Activated T-helper 9 cell treated with anti-CD3 and anti-CD28 coated beads, Interleukin-2, amount 50 U/mL, for 16 hours (primary cell): ENCODE results near the gene MPDZ.

Experiments used
- DNase-seq: peaks from one replicate; pipeline ENCODE4 v3.0.0-alpha.2; 2020; ENCODE audit warnings: low read depth

The MPDZ gene

DNA sequence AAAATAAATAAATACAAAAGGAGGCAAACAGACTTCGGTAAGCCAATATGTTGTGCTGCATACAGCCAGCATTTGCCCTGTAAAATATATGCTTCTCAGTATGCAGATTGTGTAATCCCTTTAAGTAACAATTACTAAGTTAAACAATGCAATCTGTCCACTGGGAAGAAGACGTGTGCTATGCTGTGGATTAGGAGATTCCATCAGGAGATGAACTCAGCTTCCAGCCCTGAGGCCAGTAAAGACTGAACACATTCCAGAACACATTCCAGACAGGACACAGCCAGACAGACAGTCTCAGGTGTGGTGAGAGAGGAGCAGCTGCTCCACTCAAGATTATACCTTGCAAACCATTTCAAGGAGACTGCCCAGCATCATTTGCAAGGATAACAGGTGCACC is 97.8 kb downstream of the MPDZ start:
- DNase-seq: no peak

DNA sequence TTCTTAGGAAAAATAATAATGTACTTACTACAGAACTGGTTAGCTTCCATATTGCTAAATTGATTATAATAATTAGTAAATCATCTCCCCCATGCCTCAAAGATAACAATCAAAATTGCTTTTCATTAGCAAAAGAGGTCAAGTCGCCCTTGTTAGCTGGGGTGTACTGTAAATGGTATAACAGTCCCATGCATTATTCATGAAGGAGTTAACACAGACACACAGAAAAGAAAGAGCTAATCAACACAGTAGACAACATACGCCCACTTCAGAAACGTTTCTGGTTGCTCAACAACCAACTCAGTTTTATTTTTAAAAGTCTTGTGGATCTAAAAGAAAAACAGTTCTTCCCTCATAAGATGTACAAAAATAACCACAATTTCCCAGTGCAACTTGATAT is 100.2 kb downstream of the MPDZ start:
- DNase-seq: no peak

DNA sequence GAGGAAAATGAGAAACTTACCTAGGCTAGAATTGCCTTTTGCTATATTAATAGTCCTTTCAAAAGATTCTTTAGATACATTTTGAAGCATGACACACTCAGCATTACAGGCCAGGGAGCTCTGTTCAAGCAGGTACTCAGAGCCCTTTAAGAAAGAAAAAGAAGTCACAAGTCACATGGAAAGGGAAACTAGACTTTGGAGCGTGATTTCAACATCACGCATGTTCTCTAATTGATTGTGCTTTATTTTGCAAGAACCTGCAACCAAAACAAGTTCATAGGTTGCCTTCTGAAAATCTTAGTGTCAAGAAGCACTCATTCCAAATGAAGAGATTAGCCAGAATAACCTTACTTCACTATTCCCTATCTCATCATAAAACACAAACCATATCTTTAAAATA is 103.8 kb downstream of the MPDZ start:
- no peak for DNase-seq

DNA sequence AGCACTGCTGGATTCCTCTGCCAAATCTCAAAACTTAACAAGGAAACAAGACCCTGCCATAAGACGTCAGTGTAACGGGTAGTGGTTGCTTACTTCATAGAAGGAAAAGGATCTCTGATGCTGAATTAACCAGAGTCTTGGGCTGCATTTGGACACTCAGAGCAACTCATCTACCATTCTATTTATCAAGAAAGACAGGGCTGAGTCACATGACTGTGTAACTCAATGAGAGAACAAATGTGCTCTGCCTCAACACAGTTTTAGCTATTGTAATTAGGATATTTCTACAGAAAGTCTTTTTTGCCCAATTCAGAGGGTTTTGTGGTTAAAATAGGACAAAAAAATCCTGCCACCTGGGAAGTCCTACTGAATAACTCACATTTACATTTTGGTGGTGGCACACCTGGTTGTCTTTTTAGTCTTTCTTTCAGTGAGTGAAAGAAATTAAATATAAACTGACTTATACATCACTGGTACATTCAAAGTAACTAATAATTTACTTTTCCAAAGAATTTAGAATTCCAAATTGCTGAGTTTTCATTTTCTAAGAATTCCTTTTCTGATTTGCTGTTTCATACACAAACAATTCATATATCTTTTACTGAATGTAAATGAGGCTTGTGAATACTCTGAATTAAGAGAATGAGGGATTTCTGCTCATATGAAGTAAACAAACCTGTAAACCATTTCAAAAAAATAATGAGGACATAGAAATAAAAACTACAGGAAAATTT is 104.4 kb downstream of the MPDZ start:
- DNase-seq: no peak

DNA sequence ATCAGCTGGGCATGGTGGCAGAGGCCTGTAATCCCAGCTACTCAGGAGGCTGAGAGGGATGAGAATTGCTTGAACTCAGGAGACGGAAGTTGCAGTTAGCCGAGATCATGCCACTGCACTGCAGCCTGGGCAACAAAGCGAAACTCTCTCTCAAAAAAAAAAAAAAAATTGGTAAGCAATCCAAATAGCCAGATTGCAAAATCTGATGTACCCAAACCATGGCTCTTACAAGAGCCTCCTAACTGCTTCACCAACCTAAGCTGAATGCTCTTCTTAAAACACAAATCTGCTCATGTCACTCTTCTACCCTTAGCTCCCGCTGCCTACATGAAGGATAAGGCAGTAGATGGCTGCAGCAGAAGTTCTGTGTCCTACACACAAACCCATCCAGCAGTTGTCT is 105.9 kb downstream of the MPDZ start:
- no peak for DNase-seq

DNA sequence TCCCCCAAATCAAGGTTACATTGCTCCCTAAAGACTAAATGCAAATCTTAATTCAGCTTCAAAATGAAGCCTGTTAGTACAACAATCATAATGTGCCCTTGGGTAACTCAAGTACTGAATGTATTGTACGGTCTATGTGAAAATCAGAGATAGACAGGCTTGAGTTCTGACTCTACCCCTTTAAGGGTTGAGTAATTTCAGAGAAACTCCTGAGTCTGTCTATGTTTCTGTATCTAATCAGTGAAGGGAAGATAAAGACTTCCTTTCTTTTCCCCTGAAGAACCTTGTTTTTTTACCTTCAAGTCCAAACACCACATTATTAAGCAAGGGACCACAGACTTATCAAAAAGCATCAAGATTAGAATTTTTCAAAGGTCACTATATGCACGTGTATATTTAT is 108.2 kb downstream of the MPDZ start:
- DNase-seq: no peak

DNA sequence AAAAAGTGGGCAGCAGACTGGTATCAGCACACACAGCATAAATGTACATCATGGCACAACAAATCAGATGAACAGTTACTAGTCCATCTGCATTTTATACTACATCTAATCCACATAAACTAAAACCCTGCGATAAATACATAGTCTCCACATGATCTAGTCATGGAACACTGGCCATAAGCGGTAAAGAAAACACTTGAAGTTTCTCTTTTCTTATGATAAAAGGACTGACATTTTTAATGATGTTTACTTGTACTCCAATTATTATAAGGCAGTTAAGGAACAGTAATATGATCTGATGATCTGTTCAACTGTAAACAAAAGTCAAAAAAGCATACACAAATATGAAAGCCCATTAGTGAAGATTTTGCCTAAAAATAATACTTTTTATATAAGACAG is 112.5 kb downstream of the MPDZ start:
- DNase-seq: no peak

DNA sequence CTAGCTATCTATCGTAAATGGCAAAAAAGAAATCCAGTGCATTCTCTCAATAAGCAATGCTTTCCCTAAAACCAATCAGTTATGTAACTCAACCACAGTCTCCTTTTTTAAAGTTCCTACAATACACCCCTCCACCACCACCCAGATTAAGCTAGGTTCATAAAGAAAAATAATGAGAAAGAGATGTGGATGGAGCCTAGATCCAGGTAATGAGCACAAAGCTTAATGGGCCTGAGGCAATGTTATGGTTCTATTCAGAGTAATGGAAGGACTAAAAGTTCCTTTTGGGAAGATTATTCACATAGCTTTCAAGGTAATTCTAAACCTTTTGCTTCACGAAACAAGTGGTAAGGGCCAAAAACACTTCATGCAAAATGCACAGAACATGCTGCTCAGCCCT is 113.5 kb downstream of the MPDZ start:
- no peak for DNase-seq

DNA sequence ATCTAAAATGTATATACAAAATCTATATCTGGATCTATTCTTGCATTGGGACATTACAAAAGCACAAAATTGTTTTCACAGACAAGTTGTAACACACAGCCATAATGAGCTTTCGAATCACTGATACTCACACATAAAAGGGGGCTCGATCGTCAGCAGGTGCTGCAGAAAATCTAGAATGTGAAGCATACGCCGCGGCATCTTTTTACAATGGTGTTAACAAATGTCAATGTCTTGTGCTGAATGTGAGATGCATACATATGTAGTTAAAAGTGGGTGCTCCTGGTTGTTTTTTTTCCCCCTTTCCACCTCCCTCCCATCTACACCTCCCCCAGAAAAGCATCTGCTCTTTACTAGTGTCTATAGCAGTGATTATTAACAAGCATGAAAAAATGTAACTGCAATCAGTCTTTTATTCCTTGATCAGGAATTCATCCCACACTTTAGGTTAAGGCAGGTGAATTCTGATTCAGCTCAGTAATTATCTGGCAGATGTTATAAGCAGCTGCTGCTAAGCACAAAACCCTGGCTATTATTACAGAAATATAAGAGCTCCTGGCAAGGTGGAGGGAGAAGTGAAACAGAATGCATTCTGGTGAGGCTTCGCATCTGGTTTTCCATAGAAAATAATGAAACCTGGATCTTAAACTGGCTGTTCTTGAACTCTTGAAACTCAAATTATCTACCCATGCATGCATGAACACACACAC is 114.1 kb downstream of the MPDZ start:
- no peak for DNase-seq

DNA sequence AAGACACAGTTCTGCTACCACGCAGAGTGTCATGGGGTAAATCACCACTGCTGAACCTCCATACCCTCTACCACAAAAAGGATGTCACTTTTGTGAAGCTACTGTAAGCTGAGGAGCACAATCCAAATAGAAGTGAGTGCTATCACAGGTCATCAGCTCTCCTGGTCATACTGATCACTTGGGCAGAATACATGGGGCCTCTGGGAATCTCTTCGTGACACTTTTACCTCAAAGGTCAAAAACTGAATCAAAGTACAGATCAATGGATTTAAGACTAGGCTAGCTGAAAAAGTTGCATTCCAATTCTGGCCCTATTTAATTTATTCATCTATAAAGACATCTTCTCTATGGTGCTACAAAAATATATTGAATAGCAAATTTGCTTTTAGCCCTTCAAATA is 115.5 kb downstream of the MPDZ start:
- DNase-seq: no peak

DNA sequence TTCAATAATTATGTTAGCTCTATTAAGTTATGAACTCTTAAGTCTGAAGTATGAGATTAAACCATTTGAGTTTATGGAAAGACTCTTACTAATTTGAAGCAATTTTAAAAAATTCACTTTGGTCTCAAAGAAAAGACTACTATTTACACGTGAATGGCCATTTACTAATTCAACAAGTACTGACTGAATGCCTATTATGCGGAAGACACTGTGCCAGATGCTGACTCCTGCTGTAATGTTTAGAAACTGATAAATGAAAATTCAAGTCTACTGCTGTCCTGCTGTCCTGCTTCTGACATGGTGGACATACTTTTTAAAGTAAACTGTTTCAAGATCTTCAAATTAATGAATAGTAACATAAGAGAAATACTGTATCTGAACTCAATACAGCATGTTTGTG is 116.2 kb downstream of the MPDZ start:
- no peak for DNase-seq

DNA sequence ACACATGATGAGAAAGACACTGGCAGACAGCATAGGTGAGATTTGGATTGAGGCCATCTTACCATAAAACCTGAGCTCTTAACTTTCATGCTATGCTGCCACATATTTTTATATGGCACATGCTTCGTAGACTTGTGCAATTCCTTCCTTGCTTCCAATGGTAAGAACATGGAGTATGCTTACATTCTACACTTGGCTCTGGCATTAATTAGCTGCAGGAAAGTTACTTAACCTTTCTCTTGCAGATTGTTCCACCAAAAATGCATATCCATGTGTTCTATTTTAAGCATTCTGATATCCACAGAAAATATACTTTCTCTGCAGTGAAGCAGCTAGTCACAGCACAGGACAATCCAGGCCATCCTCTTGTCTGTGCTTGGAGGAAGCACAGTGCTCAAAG is 119.4 kb downstream of the MPDZ start:
- no peak for DNase-seq

DNA sequence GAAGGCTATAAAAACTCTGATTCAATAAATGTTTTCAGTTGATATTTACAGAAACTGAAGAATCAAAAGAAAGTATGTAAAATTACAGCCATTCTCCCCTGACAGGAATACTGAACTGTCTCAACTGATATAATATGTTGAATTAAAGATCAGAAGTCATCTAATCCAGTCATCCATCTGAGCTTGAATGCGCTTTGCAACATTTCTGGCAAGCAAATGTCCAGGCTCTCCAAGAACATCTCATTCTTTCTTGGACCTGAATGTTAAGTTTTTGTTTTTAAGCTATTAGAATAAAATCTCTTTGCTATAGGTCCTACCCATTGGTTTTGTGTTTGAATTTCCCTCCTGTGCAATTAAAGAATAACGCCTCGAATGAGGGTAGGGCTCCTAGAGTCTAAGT is 120.5 kb downstream of the MPDZ start:
- no peak for DNase-seq

DNA sequence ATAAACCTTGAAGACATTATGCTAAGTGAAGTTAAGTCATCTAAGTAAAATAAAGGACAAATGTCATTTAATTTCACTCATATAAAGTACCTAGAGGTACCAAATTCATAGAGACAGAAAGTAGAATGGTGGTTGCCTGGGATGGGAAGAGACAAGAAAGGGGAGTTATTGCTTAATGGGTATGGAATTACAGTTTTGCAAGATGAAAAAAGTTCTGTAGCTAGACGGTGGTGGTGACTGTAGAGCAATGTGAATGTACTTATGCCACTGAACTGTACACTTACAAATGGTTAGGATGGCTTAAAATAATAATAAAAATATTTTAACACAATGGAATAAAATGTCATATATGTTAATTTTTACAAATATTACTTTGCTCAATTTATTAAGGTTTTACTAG is 128.0 kb downstream of the MPDZ start:
- no peak for DNase-seq

DNA sequence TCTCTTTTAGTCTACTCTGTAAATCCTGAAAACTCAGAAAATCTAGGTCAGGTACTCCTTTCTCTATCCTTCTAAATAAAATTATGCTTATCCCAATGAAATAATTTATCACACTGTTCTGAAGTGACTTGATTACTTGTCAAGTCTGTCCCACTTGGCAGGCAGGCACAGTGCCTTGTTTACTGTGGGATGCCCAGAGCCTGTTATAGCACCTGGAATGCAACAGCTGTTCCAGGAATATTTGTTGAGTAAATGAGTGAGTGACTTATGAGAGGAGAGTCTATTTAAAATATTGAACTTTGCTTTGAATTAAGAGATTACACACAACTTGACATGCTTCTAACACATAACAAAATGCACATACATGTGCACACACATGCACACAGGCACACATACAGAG is 130.0 kb downstream of the MPDZ start:
- DNase-seq: no peak

DNA sequence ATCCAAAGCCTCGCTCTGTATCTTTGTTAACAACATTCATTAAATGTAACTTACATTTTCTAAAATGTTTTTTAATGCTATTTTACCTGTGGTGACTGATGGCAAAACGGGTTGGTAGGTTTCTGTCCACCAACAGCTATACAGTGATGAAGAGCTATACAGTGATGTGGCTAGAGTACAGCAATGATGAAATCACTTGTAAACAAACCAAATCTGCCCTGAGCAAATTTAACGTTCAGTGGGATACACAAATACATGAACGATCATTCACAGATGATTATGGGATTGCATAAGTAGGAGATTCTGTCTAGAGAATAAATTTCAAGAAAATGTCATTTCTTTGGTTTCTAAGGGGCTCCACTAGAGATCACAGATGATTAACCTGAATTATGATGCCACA is 132.7 kb downstream of the MPDZ start:
- DNase-seq: no peak

DNA sequence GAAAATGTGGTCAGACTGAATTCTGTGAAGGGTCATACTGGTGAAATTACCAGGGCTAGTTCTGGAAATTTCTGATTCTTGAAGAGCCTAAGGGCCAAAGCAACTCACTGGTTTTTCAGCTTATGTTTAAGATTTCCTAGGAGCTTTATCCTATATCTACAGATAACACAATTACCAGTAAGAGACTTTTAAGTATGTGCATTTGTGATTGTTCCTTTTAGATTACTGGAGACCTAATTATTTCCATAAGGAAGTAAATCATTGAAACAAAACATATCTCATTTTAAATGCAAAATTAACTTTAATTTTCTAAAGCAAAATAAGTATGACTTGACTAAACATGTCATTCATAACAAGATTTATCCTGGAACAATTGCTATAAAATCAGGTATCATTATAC is 134.2 kb downstream of the MPDZ start:
- no peak for DNase-seq

DNA sequence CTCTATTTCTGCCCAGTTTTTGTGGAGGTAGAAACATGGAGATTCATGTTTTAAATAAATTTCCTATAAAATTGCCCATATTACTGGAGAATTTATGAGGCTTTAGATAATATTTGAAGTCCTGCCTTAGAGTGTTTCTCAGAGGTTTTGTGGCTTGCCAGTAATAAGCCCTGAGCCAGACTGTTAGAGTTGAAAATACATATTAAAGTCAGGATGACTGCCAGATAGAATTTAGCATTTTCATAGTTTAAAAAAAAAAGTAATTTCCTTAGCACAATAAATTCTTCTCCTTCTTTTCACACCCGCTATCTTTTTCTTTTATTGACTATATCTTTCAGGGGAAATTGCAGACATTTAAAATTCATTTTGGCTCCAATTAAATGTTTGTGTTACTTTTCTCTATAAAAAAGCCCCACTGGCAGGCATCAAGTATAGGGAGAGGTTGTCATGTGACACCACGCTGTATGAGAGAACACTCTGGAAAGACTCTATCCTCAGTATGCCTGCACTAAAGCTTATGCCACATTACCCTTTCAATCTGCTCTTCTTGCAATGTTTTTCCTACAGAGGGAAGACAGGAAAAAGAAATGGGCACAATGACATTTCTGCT is 135.2 kb downstream of the MPDZ start:
- no peak for DNase-seq

DNA sequence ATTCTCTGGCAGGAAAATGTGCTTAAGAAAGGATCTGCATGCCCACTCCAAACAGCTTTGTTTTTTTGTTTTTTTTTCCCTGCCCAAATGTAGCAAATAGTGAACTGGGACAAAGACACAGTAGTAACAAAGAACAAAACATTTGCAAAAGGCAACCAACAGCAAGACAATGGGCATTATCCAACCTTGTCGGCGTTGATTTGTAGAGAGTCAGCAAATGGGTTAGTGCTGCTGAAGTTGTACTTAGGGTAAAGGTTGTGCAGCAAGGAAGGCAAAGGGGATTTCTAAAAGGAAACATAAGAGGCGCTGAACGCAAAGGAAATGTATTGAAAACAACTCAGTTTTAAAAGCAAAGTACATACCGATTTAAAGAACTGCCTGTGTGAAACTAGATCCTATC is 136.2 kb downstream of the MPDZ start:
- no peak for DNase-seq

DNA sequence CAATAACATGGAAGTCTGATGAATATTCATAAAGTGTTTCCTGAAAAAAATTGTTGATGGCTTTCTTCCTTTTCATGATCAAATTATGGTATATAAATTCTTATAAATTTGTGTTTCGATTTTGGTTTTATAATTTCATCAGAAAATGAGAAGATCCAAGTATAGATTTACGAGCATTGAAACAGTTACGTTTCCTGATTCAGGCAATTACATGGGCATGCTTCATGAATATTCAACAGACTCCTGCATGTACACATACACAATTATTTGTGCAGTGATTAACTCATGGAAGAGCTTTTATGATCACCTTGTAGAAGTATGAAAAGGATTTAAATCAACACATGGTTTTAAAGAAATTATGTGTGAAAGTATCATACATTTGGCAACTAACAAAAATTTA is 136.7 kb downstream of the MPDZ start:
- DNase-seq: no peak

DNA sequence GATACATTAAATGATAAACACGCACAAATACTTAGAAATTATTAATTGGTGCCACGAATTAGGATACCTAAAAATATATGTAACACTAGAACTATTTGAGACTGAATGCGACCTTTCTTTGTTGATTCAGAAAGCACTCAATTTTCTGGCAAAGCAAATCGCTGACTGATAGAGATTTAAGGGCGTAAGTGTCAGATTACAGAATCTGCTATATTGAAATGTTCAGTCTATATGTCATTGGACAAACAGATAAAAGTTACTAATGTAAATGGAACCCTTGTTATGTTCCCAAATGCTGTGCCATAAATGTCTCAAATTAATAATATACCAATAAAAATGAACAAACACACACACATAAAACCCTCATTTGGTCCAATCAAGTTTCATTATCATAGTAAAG is 137.9 kb downstream of the MPDZ start:
- no peak for DNase-seq

DNA sequence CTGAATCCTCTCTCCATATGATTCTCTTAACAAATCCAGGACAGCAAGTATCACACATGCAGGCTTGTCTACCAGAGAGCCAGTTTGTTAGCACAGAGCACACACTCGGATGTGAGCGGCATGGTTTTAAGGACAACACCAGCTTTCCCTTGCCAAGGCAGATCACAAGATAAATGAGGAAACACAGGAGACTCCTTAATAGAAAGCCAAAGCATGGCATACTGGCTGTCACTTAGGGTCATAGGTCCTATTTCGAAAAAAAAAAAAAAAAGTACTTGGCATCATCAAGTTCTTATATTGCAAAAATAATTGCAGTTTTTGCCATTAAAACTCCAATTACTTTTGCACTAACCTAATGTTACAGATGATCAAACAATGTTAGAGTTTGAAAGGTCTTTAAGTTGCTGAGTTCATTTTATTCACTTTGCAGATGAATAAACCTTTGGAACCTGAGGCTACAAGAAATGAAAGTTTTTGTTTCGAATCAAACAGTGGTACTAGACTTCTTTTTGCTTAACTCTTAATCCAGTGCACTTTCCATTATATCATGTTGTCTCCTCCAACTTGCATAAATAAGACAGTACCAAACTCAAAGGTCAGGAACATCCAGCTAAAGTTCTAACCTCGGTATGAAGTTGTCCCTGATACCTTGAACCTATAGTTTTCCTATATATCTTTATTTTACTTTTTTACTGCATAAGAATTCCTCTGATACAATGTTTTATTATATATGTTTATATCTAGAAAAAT is 138.5 kb downstream of the MPDZ start:
- no peak for DNase-seq

DNA sequence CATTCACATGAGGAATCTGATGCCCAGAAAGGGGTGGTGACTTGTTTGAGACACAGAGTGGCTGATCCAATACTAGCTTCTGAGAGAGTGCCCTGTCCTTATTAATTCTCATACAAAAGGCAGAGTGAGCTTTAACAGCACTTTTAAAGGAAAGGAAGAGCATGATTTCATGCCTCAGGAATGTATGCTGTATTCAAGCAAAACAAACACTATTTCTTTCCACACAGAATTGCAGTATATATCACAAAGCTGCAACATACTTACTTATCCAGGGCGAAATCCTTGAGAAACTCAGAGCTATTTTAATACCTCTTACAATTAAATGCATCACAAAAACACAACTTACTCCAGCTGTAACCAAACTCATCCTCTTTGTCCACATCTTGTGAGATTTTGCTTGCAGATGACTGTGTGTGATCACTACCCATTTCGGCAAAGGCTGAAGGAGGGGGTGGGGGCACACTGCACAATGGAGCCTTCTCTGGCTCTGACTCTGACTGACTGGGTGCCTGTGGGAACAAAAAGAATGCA is 139.8 kb downstream of the MPDZ start:
- DNase-seq: no peak
